ENCODE results near the gene LARGE1.

DNA sequence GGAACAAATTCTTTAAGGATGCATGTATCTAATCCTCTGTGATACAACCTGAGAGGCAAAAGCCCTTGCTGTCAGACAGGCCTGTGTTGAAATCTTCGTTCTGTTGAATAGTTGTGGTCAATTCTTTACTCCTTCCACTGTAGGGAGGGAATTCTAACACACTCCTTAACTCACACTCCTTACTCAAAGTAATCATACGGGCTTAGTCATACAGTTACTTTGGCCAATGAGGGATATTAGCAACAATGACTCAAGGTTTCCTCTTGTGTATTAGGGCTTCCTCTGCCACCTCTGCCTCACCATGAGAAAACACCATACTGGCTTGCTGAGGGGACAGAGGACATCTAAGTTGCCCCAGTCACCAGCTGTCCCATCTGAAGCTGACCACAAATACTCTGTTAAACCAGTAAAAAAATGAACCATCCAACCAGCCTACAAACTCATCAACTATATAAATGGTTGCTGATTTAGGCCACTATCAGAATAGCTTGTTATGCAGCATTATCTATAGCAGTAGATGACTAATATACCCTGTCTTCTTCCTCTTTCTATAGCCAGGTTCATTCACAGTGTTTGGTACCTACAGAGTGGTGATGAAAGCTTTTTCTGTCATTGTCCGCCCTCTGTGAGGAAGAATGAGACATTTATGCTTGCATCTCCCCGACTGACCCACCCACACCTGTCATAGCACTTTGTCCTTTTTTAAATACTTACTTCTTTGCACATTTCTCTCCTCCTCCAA lies 539.3 kb downstream of the LARGE1 start:
- TF ChIP-seq CBX3 (IDR thresholded peaks at IDR 0.05; ENCODE audit: borderline replicate concordance in 1 of 2, low read length in 2 of 2), result no peak
- no peak for TF ChIP-seq EP300 (IDR thresholded peaks at IDR 0.05; ENCODE audit: low read length)
- TF ChIP-seq, protein P1, sequence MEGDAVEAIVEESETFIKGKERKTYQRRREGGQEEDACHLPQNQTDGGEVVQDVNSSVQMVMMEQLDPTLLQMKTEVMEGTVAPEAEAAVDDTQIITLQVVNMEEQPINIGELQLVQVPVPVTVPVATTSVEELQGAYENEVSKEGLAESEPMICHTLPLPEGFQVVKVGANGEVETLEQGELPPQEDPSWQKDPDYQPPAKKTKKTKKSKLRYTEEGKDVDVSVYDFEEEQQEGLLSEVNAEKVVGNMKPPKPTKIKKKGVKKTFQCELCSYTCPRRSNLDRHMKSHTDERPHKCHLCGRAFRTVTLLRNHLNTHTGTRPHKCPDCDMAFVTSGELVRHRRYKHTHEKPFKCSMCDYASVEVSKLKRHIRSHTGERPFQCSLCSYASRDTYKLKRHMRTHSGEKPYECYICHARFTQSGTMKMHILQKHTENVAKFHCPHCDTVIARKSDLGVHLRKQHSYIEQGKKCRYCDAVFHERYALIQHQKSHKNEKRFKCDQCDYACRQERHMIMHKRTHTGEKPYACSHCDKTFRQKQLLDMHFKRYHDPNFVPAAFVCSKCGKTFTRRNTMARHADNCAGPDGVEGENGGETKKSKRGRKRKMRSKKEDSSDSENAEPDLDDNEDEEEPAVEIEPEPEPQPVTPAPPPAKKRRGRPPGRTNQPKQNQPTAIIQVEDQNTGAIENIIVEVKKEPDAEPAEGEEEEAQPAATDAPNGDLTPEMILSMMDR (IDR thresholded peaks at IDR 0.05 in 2 of 3, conservative IDR thresholded peaks at IDR 0.05 in 1 of 3; ENCODE audit: insufficient read depth in 2 of 3, low read depth in 1 of 3, low read length in 3 of 3), result no peak
- TF ChIP-seq HDGF (IDR thresholded peaks at IDR 0.05), result no peak
- TF ChIP-seq ZNF644 (tag; IDR thresholded peaks at IDR 0.05; ENCODE audit: low read depth), result no peak
- no peak for TF ChIP-seq PHF8 (IDR thresholded peaks at IDR 0.05; ENCODE audit: borderline replicate concordance, low read length)
- TF ChIP-seq ELF1 (tag; IDR thresholded peaks at IDR 0.05), result no peak
- TF ChIP-seq JUND (IDR thresholded peaks at IDR 0.05; ENCODE audit: borderline replicate concordance, low read depth, low read length), result no peak
- no peak for TF ChIP-seq JUND (tag; IDR thresholded peaks at IDR 0.05; ENCODE audit: borderline replicate concordance, low read depth, low read length)
- no peak for TF ChIP-seq SMAD4 (CRISPR knock-in tag; conservative IDR thresholded peaks at IDR 0.05)
- no peak for TF ChIP-seq NR3C1 (CRISPR knock-in tag; IDR thresholded peaks at IDR 0.05)
- TF ChIP-seq, protein P2, sequence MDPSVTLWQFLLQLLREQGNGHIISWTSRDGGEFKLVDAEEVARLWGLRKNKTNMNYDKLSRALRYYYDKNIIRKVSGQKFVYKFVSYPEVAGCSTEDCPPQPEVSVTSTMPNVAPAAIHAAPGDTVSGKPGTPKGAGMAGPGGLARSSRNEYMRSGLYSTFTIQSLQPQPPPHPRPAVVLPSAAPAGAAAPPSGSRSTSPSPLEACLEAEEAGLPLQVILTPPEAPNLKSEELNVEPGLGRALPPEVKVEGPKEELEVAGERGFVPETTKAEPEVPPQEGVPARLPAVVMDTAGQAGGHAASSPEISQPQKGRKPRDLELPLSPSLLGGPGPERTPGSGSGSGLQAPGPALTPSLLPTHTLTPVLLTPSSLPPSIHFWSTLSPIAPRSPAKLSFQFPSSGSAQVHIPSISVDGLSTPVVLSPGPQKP (CRISPR knock-in tag; IDR thresholded peaks at IDR 0.05), result no peak
- TF ChIP-seq POLR2A (conservative IDR thresholded peaks at IDR 0.05), result no peak
- no peak for TF ChIP-seq ZNF584 (CRISPR knock-in tag; IDR thresholded peaks at IDR 0.05; ENCODE audit: low read depth)
- TF ChIP-seq ARHGAP35 (IDR thresholded peaks at IDR 0.05; ENCODE audit: partially characterized antibody), result no peak

Measured in K562 (cell line).